Breast epithelium (tissue), 3 donors: ENCODE results near the gene TNRC18.

Experiments
- CTCF ChIP-seq, 3 donors: fragments of 450-650 bp; IDR thresholded peaks; one replicate each; pipeline ENCODE4 v1.5.1; 2016 to 2017; ENCODE audit warnings: antibody characterized with exemption in 3 of 3, mild to moderate bottlenecking in 3 of 3, moderate library complexity in 3 of 3
- POLR2A ChIP-seq: fragments of 450-650 bp; IDR thresholded peaks from one replicate; pipeline ENCODE4 v1.6.1; 2016; ENCODE audit warnings: antibody characterized with exemption, mild to moderate bottlenecking, moderate library complexity
- POLR2AphosphoS5 ChIP-seq, 3 donors: sonication (generic); formaldehyde crosslinking; IDR thresholded peaks; one replicate each; pipeline ENCODE4 v1.6.1; 2017; ENCODE audit warnings: antibody characterized with exemption in 3 of 3

DNA sequence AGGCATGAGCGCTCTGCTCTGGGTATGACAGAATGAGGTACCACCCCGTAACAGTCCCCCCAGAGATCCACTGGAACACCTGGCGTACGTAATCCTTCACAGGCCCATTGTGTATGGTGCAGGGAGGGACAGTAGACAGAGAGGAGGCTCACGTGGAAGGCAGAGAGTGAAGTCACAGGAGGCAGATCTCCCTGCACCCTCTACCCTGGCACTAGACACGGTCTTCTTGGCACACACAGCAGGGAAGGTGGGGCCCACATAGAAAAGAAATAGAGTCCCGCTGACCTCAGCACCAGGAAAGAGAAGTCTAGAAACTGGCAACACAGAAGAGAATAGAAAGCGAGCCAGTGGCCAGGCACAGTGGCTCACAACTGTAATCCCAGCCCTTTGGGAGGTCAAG, 89.0 kb downstream of the TNRC18 start:
- TF ChIP-seq CTCF (IDR thresholded peaks at IDR 0.05) (no peak), POLR2A (no peak), POLR2AphosphoS5 (IDR thresholded peaks at IDR 0.05) (no peak)
